ENCODE measurements around the gene DDR1.
A peak's percentile ranks its signal among the peaks of the same experiment; 100 is the strongest.
"Not testable (repeated sequence)": the region's sequence is repeated elsewhere in the genome, so short reads cannot be mapped to it uniquely, and the experiment has no call there.

DDR1 gene

DNA sequence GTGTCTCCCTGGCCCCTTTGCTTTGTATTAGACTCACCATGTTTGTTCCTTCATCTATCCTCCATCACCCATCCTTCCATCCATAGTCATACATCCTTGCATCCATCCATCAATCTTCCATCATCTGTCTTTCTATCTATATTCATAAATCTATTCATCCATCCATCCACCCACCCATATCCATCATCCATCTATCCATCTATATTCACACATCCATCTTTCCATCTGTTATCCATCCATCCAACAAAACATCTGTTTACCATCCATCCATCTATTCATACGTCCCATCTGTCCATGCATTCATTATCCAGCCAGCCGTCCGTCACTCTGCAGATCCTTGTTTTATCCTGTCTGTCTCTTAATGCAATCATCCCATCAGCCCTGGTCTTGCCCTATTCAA, 10.6 kb downstream of the DDR1 start:
- no peak for DNase-seq (ENCODE audit: low read depth)

DNA sequence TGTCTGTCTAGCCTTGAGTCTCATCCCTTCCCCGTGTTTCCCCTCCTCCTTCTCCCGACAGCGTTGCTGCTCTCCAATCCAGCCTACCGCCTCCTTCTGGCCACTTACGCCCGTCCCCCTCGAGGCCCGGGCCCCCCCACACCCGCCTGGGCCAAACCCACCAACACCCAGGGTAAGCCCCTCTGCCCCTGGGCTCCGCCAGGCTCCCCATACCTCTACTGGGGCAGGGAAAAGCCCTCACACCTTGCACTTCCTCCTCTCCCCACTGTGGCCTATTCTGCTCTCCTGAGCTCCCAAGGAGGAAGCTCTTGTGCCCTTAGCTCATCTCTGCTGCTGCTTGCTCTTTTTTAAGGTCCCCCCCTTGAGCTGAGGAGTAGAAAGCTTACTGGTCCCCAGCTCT, 11.0 kb downstream of the DDR1 start:
- DNase-seq (ENCODE audit: low read depth): no peak

DNA sequence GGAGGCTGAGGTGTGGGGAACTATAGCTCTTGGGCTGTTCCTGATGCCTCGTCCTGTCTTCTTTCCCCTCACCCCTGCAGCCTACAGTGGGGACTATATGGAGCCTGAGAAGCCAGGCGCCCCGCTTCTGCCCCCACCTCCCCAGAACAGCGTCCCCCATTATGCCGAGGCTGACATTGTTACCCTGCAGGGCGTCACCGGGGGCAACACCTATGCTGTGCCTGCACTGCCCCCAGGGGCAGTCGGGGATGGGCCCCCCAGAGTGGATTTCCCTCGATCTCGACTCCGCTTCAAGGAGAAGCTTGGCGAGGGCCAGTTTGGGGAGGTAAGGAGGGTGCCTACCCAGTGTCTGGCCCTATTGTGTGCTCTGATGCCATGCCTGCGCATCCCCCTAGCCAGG, 12.2 kb downstream of the DDR1 start:
- no peak for DNase-seq (ENCODE audit: low read depth)

DNA sequence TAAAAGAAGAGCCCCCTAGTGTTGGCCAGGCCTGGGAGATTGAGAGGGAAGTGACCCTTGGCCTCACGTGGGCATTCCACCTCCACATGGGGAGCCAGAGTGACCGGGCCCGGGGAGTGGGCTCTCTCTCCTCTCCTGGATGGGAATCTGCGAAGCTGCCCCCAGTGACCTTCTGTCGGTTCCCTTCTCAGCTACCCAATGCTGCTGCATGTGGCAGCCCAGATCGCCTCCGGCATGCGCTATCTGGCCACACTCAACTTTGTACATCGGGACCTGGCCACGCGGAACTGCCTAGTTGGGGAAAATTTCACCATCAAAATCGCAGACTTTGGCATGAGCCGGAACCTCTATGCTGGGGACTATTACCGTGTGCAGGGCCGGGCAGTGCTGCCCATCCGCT, 13.6 kb downstream of the DDR1 start:
- DNase-seq (ENCODE audit: low read depth): no peak

DNA sequence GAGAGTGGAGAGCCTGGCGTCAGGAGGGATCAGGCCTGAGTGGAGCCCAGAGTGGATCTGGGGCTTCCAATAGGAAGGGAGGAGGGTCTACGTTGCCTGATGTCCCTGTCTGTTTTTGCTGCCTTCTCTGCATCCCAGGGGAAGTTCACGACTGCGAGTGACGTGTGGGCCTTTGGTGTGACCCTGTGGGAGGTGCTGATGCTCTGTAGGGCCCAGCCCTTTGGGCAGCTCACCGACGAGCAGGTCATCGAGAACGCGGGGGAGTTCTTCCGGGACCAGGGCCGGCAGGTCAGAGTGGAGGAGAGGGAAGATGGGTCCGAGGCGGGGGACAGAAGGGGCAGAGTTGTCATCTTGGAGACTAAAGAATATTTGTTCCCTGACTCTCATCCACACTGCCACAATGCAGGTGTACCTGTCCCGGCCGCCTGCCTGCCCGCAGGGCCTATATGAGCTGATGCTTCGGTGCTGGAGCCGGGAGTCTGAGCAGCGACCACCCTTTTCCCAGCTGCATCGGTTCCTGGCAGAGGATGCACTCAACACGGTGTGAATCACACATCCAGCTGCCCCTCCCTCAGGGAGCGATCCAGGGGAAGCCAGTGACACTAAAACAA, 14.5 kb downstream of the DDR1 start:
- DNase-seq (ENCODE audit: low read depth): no peak

DNA sequence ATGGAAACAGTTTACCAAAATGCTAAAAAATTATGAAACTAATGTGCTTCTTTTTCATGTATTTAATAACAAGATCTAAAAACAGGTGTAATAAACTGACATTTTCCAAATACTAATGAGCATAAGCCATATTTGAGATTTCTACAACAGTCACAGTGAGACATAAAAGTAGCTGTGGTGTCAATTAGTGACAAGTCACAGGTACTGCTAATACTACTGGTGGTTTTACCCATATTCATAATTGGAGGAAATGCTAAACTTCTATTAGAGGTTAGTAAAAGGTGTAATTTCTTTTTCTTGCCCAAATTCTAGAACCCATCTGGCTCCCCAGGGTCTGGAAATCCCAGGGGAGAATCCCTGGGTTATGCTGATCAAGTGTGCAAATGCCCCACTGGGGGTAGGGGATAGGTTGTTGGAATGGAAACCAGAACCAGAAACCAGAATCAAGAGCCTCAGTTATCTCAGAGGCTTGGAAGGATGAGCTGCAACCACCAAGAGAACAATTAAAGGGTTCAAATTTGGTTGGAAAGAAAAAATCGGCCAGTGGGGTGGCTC, 16.6 kb downstream of the DDR1 start:
- no peak for DNase-seq (ENCODE audit: low read depth)

DNA sequence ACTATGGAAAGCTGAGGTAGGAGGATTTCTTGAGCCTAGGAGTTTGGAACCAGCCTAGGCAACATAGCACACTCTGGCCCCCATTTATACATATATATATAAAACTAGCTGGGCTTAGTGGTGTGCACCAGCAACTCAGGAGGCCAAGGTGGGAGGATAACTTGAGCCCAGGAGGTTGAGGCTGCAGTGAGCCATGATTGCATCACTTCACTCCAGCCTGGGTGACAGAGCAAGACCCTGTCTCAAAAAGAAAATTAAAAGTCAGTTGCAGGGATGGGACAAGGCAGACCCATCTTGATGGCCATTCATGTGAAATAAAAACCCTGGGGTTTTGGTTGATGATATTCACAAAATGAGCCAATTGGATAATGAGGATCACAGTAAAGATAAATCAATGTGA, 17.1 kb downstream of the DDR1 start:
- no peak for DNase-seq (ENCODE audit: low read depth)

DNA sequence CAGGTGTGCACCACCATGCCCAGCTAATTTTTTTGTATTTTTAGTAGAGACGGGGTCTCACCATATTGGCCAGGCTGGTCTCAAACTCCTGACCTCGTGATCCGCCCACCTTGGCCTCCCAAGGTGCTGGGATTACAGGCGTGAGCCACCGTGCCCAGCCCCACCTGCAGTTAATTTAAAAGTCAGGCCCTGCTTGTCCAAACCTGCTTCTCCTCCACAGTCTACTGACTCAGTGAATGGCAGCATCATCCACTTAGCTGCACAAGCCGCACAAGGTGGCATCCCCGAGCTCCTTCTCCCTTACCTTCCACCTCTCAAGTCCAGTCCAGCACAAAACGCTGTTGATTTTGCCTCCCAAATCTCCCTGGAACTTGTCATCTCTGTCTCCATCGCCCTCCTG, 17.9 kb downstream of the DDR1 start:
- DNase-seq (ENCODE audit: low read depth): not testable (repeated sequence)

DNA sequence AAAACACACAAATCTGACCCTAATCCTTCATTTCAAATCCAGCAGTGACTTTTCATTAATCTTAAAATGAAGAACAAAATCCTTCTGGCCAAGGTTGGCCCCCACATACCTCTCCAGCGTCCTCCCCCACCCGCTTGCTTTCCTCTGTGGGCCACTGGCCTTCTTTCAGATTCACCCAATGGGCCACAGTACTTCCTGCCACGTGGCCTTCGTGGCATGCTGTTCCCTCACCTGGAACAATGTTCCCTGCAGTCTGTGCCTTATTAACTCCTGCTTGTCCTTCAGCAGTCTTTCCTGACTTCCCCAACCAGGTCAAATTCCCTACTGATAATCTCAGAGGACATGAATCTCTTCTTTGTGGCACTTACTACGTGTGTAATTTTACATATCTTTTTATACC, 18.4 kb downstream of the DDR1 start:
- DNase-seq (ENCODE audit: low read depth): no peak

DNA sequence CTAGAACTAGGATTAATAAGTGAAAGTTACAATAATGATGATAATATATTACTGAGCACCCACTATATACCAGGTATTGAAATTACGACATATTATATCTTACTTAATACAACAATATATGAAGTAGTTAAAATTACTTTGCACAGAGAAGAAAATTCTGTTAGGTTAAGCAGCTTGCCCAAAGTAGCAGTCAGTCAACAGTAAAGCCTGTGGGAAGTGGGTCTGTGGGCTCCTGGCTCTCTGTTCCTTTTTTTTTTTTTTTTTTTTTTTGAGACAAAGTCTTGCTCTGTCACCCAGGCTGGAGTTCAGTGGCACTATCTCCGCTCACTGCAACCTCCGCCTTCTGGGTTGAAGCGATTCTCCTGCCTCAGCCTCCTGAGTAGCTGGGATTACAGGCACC, 18.9 kb downstream of the DDR1 start:
- no peak for DNase-seq (ENCODE audit: low read depth)

DNA sequence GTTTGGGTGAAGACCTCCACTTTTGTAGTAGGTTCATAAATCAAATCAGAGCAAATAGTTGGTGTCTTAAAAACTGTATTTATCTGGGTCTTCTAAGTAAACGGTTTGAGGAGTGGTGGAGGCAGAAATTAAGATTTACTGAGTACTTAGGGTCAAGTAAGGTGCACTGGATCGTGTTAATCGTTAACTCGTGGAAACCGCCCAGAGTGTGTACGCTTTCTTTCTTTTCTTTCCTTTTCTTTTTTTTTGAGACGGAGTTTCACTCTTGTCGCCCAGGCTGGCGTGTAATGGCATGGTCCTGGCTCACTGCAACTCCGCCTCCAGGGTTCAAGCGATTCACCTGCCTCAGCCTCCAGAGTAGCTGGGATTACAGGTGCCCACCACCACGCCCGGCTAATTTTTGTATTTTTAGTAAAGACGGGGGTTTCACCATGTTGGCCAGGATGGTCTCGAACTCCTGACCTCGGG, 23.0 kb downstream of the DDR1 start:
- DNase-seq (ENCODE audit: low read depth): not testable (repeated sequence)

DNA sequence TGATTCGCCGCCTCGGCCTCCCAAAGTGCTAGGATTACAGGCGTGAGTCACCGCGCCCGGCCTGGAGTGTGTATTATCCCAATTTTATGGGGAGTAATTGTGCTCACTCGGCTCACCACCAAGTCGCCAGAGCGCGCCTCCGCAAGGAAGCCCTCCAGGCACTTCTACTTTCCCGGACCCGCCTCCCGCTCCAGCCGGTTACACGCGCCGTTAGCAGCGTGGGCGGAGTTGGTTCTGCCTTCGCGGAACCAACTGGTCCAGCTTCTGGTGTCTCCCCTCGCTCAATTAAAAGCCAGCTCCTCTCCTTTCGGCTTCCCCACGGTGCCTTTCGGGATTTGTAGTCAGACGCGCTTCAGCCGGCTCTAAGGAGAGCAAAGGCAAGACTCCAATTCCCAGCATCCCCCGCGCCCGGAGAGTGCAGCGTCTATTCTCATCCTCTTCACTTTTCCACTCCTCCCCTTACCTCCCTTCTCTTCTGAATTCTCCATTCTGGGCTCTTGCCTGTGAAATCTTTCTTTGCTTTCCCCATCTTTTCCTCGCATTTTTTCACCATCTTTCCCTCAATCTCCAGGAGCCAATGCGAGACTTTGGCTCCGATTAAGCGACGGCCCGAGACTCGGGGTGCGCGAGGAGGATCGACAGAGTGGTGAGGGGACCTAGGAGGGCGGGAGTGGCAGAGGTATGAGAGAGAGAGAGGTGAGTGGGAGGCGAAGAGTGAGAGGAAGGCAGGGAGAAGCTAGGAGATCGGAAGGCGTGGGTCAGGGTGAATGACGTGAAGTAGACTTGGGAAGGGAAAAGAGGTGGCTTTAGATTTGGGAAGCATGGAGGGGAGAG, 23.7 kb downstream of the DDR1 start, which contains the start of gene GTF2H4:
TSS of gene GTF2H4 (plus strand) at position 450 of the 834 bp plus-strand sequence.
- peak; percentile 100 for DNase-seq (ENCODE audit: low read depth)

DNA sequence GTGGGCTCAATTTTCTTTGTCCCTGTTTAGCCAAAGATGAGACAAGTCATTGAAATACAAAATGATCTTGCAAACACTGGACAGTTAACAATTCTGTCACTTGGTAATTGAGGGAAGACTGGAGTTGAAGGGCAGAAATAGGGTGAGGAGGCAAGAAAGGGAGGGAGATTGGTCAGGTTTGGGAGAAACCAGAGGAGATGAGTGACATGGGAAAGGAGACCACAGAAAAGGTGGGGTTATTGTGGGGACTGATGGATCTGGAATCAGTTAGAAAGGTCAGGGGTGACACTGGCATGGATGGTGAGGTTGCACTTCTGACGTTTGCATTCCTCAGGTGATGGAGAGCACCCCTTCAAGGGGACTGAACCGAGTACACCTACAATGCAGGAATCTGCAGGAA, 24.4 kb downstream of the DDR1 start:
- no peak for DNase-seq (ENCODE audit: low read depth)

DNA sequence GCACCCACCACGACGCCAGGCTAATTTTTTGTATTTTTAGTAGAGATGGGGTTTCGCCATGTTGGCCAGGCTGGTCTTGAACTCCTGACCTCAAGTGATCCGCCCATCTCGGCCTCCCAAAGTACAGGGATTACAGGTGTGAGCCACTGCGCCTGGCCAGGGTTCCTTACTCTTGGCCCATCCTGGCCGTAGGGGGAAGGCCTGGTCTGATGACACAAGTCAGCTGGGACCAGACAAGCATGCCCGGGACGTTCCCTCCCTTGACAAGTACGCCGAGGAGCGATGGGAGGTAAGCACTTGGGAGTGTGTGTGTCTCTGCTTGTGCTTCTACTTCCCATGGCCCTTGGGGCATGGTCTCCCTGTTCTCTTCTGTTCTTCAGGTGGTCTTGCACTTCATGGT, 26.2 kb downstream of the DDR1 start:
- DNase-seq (ENCODE audit: low read depth): not testable (repeated sequence)

DNA sequence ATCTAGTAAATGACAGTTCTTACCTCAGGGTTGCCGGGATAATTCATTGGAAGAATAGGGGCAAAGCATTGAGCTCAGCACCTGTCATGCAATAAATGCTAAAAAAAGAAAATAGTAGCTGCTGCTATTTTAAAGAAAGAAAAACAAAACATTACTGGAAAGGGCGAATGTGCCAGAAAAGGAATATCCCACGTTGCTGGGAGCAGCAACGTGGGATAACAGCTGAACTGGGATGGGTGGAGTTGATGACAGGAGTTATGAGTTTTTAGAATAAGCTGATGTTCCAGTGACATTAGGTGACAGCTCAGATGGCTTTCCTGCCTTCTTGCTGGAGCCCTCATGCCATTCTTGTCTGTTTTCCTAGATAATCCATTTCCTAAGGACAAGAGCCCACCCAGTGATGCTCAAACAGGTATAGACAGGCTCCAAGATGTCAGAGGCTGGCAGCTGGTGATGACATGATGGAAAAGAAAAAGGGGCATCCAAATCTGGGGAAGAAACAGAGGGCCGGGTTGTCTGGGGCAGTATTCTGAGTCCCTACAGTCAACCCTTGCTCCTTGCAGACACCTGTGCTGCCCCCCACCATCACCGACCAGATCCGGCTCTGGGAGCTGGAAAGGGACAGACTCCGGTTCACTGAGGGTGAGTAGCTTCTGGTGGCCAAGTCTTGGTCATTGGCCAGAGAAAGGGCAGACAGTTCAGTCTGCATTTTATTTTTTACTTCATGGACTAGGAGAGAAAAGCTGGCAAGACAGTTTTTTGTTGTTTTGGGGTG, 28.6 kb downstream of the DDR1 start:
- no peak for DNase-seq (ENCODE audit: low read depth)

DNA sequence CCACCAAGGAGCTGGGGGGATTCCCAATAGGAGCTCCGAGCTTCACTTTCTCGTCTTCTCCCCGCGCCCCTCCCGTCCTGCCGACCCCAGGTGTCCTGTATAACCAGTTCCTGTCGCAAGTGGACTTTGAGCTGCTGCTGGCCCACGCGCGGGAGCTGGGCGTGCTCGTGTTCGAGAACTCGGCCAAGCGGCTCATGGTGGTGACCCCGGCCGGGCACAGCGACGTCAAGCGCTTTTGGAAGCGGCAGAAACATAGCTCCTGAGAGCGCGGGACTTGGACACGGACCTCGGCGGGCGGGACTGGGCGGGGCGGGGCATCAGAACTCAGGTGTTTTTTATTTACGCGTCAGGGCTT, 29.4 kb downstream of the DDR1 start:
- DNase-seq (ENCODE audit: low read depth): no peak

DNA sequence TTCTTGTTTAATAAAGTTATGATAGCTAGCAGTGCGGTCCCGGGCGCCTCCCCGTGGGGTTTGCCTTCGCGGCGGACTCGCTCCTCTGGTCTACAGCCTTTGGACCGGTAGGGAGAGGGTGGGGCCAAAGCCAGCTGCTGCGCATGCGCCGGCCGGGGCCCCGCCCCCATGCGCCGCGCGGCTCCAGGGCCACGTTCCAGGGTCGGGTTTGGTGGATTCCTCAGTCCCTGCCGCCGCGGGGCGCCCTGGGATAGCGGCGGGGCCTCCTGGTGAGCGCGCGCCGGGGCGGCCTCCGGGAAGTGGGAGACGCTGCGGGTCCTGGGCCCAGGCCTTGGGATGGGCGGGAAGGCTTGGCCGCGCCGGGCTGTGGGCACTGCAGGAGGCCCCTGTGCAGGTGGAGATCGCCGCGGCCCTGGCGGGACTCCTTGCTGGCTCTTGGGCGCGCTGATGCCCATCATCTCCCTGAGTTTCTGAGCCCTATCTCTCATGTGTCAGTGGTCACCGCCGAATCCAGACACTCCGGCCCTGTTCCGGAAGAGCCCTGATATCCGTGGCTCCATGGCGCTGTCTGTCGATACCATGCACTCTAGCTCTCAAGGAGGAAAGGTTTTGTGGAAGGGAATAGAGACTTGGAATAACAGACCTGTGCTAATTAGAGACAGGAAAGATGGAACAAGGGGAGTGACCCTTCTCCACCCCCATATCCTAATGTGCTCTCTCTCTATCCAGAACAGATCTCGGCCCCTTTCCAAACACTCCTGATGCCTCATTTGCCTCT, 29.9 kb downstream of the DDR1 start, which contains the start of gene VARS2:
TSS of gene VARS2 (plus strand) at position 163 of the 778 bp plus-strand sequence. CDS start at position 762, 599 bp downstream.
- DNase-seq (ENCODE audit: low read depth): peak; percentile 93

DNA sequence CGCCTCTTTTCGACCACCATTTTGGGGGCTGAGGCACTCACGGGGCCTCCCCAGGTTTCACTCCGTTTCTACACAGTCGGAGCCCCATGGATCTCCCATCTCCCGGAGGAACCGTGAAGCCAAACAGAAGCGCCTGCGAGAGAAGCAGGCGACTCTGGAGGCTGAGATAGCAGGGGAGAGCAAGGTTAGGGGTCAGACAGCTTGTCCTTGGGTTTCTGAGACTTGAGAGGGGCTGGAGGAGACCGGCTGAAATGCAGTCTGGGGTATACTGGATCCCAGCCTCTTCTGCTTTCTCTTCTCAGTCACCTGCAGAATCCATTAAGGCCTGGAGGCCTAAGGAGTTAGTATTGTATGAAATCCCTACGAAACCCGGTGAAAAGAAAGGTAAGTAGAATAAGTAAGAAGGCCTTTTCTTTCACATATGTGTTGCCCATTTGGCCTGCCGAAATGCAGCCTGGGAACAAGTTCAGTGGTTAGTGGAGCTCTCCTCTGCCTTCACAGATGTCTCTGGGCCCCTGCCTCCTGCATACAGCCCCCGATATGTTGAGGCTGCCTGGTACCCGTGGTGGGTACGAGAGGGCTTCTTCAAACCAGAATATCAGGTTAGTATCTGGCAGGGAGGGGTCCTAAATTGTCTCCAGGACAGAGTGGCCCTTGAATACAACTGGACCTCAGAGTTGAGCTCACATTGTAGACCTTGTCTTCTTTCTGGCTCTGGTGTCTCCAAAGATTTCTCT, 30.7 kb downstream of the DDR1 start:
- DNase-seq (ENCODE audit: low read depth): no peak

DNA sequence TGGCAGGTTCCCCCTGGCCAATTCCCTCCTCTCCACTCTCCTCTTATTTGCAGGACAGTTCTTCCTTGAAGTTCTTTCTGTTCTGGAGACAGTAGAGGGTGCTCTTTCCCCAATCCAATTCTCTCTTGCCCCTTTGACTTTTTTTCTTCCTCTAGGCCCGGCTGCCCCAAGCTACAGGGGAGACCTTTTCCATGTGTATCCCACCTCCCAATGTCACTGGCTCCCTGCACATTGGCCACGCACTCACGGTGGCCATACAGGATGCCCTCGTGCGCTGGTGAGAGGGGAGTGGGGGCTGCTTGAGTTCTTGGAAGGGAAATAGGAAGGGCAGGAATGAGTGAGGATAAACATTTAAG, 31.2 kb downstream of the DDR1 start:
- DNase-seq (ENCODE audit: low read depth): peak; percentile 73

DNA sequence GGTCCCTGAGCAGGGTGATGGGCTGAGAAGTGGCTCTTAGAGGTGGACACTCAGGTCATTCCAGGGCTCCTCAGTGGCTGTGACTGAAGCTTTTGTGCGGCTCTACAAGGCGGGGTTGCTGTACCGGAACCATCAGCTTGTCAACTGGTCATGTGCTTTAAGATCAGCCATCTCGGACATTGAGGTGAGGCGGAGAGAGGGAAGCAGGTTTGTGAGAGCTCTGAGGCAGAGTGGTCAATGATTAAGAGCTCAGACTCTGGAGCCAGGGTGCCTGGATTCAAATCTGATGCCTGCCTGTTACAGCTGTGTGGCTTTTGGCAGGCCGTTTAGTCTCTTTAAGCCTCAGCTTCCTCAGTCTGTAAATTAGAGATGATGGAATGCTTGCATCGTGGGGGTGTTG, 32.7 kb downstream of the DDR1 start:
- DNase-seq (ENCODE audit: low read depth): no peak

DNA sequence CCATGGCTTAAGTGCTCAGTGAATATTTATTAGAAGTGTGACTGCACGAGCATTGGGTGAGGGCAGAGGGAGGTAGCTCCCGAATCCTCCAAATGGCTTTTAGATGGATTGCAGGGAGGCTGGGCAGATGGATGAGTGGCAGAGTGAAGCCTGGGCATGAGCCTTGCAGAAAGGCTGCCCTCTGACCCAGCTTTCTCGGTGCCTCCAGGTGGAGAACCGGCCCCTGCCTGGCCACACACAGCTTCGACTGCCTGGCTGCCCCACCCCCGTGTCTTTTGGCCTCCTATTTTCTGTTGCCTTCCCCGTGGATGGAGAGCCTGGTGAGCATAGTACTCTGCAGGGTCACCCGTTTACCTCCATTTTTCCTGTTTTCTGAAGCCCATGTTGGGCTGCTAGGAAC, 33.2 kb downstream of the DDR1 start:
- DNase-seq (ENCODE audit: low read depth): no peak

All from EH (cell line).